Activated CD4-positive, alpha-beta T cell treated with anti-CD3 and anti-CD28 coated beads, Interleukin-2, amount 50 U/mL, for 24 hours (primary cell): ENCODE results near the gene NRP2.

Experiments used
- DNase-seq, 2 donors: peaks; one replicate each; pipeline ENCODE4 v3.0.0-alpha.2; 2020; ENCODE audit warnings: low read depth in 1 of 2, low spot score in 1 of 2

NRP2 gene, protein sequence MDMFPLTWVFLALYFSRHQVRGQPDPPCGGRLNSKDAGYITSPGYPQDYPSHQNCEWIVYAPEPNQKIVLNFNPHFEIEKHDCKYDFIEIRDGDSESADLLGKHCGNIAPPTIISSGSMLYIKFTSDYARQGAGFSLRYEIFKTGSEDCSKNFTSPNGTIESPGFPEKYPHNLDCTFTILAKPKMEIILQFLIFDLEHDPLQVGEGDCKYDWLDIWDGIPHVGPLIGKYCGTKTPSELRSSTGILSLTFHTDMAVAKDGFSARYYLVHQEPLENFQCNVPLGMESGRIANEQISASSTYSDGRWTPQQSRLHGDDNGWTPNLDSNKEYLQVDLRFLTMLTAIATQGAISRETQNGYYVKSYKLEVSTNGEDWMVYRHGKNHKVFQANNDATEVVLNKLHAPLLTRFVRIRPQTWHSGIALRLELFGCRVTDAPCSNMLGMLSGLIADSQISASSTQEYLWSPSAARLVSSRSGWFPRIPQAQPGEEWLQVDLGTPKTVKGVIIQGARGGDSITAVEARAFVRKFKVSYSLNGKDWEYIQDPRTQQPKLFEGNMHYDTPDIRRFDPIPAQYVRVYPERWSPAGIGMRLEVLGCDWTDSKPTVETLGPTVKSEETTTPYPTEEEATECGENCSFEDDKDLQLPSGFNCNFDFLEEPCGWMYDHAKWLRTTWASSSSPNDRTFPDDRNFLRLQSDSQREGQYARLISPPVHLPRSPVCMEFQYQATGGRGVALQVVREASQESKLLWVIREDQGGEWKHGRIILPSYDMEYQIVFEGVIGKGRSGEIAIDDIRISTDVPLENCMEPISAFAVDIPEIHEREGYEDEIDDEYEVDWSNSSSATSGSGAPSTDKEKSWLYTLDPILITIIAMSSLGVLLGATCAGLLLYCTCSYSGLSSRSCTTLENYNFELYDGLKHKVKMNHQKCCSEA

GRCh38 chr2:205682239-205682970 is at the start of gene NRP2:
TSS of gene NRP2 (plus strand) at chr2:205682501. CDS start at chr2:205683291, 790 bp downstream.
- DNase-seq, result peak in 1 of 2 donors; percentile 35

- no peak for DNase-seq
Observed at GRCh38 chr2:205633994-205634393, 48.3 kb upstream of the NRP2 start.

GRCh38 chr2:205636549-205637319 is 45.6 kb upstream of the NRP2 start:
- DNase-seq, result no peak

DNA sequence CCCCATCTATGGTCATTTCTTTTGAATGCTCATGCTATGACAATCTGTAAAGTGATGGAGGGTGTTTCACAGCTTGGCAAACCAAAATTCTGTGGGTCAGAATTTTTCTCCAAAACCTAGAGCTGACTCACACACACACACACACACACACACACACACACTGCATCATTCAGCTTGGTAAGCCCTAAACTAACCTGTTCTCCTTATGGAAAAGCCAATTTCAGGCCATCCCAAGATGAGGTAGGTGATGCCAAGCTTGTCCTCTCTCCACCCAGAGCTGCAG is 45.0 kb upstream of the NRP2 start:
- DNase-seq, result no peak

GRCh38 chr2:205637779-205638503 is 44.4 kb upstream of the NRP2 start:
- no peak for DNase-seq

GRCh38 chr2:205640716-205641115 is 41.6 kb upstream of the NRP2 start:
- DNase-seq, result no peak

- no peak for DNase-seq
Observed at GRCh38 chr2:205642599-205643356, 39.5 kb upstream of the NRP2 start.

DNA sequence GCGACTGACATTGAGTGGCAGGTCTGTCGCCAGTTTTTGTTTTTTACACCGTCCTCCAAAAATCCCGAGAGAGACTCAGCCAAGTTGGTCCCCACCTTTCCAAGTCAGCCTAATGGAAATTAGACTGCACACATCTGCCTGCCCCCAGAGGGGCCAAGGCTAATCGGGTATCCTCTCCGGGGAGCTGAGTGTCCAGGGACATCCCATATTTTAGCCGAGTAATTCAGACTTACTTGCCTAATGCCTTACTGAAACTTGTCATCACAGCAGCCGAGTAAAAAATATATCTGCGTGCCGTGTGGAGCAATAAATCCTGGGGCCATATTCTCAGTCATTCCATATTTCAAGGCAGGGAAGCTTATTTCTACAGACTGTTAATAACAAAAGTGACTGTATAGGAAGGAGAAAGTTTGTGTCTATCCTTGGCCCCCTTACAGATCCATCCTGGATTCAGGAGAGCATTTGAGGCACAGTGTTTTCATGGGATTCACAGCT is 38.9 kb upstream of the NRP2 start:
- DNase-seq, result no peak

DNA sequence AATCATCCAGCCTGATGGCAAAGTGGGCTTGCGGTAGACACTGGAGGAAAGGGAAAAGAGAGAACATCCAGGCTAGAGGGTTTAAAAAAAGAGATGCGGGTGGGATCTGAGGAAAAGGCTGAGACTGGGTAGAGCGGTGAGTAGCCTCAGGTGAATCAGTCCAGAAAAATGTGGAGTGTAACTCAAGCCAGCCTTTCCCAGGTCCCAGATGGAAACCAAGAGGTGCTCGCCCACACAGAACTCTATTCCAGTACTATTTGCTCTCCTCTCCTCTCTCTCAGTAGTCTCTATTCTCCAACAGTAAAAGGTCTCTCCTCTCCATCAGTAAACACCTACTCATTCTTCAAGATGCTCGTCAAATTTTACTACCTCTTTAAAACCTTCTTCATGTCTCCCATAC is 38.3 kb upstream of the NRP2 start:
- no peak for DNase-seq

GRCh38 chr2:205646680-205647079 is 35.6 kb upstream of the NRP2 start:
- DNase-seq, result no peak

GRCh38 chr2:205650450-205650849 is 31.9 kb upstream of the NRP2 start:
- DNase-seq, result no peak

- DNase-seq, result no peak
Observed at GRCh38 chr2:205650931-205651330, 31.4 kb upstream of the NRP2 start.

DNA sequence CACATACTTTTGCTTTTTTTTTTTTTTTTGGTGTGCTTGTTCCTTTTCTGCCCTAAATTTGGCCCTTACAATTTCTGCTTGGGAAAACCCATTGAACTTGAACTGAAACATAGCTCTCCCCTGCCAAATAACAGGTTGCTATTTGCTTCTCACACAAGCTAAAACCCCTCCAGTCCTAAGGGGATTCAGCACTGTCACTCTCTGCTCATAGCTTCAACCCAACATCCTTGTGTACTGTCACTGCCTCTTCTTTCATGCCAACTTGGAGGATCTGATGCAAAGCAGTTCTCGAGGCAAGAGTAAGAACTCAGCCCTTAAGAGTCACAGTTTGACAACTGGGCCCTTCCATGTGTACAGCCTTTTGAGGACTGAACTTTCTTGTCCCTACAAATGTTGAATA is 30.6 kb upstream of the NRP2 start:
- no peak for DNase-seq

DNA sequence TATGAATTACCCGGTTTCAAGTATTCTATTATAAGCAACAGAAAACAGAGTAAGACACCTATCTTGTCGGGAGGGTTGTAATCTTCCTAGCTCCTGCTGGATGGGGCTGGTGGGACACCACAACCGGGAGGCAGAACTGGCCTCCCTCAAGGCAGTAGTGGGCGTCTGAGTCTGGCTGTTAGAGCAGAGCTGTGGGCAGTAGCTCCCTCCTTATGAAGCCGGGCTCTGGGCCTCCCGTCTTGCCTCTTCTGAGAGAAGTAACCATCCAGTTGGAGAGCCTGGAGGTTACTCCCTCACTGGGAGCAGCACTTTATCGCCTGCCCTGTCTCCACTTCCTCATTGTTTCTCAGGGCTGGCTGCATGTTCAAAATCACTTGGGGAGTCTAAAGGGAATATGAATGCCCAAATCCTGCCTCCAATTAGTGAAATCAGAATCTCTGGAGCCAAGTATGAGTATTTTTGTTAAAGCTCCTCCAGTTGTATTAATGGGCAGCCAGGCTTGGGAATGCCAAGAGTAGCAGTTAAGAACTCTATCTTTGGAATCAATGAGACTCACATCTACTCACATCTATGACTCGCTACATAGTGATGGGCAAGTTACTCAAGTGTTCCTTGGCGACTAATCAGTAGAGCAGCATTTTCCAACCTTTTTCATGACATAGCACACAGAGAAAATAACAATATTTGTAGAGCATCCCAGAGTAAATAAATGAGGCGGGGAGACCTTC is 27.3 kb upstream of the NRP2 start:
- DNase-seq, result no peak

GRCh38 chr2:205655779-205656456 is 26.4 kb upstream of the NRP2 start:
- no peak for DNase-seq

DNA sequence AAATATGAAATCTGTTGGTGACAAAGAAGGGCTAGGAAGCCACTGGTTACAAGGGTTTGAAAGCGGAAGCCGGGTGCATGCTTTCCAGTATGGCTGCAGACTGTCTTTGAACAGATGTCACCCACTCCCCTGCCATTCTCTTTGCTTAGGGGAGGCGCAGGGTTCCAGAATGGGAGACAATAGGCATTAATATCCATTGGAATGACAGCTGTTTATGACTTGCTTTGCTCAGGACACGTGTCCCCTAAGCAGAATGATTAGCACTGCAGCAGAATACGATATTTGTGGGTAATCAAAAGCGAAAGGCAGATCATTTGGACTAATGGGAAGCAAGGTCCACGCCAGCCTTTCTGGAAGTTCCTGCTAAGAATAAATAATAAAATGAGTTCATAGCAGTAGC is 25.8 kb upstream of the NRP2 start:
- no peak for DNase-seq

GRCh38 chr2:205656941-205657340 is 25.4 kb upstream of the NRP2 start:
- no peak for DNase-seq

GRCh38 chr2:205657579-205657978 is 24.7 kb upstream of the NRP2 start:
- DNase-seq, result no peak
